ENCODE measurements around the gene SPRR2D. TPM values are rescaled to one million over a fixed set of nuclear protein-coding genes. Genes with fewer than 3 reads are reported as not detected.

The SPRR2D gene
- total RNA-seq, 2 donors from 2014 or later, result not detected

- Histone ChIP-seq H3K4me3 (no peak overlapping the region), H3K4me1 (no peaks in the 10 kb centered on the region), H3K27me3 (no peaks in the 10 kb centered on the region), H3K36me3 (replicated peaks in 1 of 2; ENCODE audit: insufficient read depth in 1 of 2, low read depth in 2 of 2) (no peaks in the 10 kb centered on the region), H3K27ac (no peak overlapping the region), H3K9me3 (no peaks in the 10 kb centered on the region)
- intact Hi-C loops (cut with DNase I), result no loop called here
- ATAC-seq (no peak), DNase-seq (no peak)
- no peak for TF ChIP-seq POLR2A (IDR thresholded peaks at IDR 0.05)
- TF ChIP-seq CTCF (IDR thresholded peaks at IDR 0.05), result no peak
- 61 to 68% methylated on average over 2 of the region's 2 CpGs for WGBS, 2 donors
Measured at GRCh38 chr1:153049211-153049610, 8.3 kb upstream of the SPRR2D start.

- H3K27me3 ChIP-seq, result no peaks in the 10 kb centered on the region
- no peak for DNase-seq
- WGBS, 2 donors, result 40 to 48% methylated on average over 1 of the region's 1 CpG
- no peaks in the 10 kb centered on the region for H3K36me3 ChIP-seq (replicated peaks in 1 of 2; ENCODE audit: insufficient read depth in 1 of 2, low read depth in 2 of 2)
- no peak overlapping the region for H3K27ac ChIP-seq
- H3K9me3 ChIP-seq, result no peaks in the 10 kb centered on the region
- intact Hi-C loops (cut with DNase I), result no loop called here
- no peak for ATAC-seq
- no peak for TF ChIP-seq POLR2A (IDR thresholded peaks at IDR 0.05)
- no peak for TF ChIP-seq CTCF (IDR thresholded peaks at IDR 0.05)
- H3K4me3 ChIP-seq, result no peak overlapping the region
- no peaks in the 10 kb centered on the region for H3K4me1 ChIP-seq
Measured at GRCh38 chr1:153035211-153035610, 5.7 kb downstream of the SPRR2D start.

GRCh38 chr1:153032677-153033308, 8.1 kb downstream of the SPRR2D start:
- no peak overlapping the region for H3K4me3 ChIP-seq
- ATAC-seq, result no peak
- DNase-seq, result peak in 2 of 4 donors; percentile 4 to 8
- no peaks in the 10 kb centered on the region for H3K9me3 ChIP-seq
- no peaks in the 10 kb centered on the region for H3K4me1 ChIP-seq
- TF ChIP-seq CTCF (IDR thresholded peaks at IDR 0.05) (no peak), POLR2A (IDR thresholded peaks at IDR 0.05) (no peak)
- no peaks in the 10 kb centered on the region for H3K36me3 ChIP-seq (replicated peaks in 1 of 2; ENCODE audit: insufficient read depth in 1 of 2, low read depth in 2 of 2)
- no peak overlapping the region for H3K27ac ChIP-seq
- H3K27me3 ChIP-seq, result no peaks in the 10 kb centered on the region
- 43 to 45% methylated on average over 3 of the region's 3 CpGs for WGBS, 2 donors
- intact Hi-C loops (cut with DNase I), result no loop called here

GRCh38 chr1:153032073-153032472, 8.8 kb downstream of the SPRR2D start:
- H3K27me3 ChIP-seq, result no peaks in the 10 kb centered on the region
- ATAC-seq, result no peak
- intact Hi-C loops (cut with DNase I), result no loop called here
- TF ChIP-seq CTCF (IDR thresholded peaks at IDR 0.05) (no peak), POLR2A (IDR thresholded peaks at IDR 0.05) (no peak)
- no peak for DNase-seq
- no peaks in the 10 kb centered on the region for H3K9me3 ChIP-seq
- no peak overlapping the region for H3K27ac ChIP-seq
- H3K36me3 ChIP-seq (replicated peaks in 1 of 2; ENCODE audit: insufficient read depth in 1 of 2, low read depth in 2 of 2), result no peaks in the 10 kb centered on the region
- H3K4me1 ChIP-seq, result no peaks in the 10 kb centered on the region
- no peak overlapping the region for H3K4me3 ChIP-seq

GRCh38 chr1:153030895-153031294, 10.0 kb downstream of the SPRR2D start, which contains the start of gene SPRR1B:
Gene SPRR1B, plus strand, starts transcription at chr1:153031203. Its CDS starts 1,143 bp downstream, at chr1:153032346.
- Histone ChIP-seq H3K4me3 (no peak within 1 kb of the TSS), H3K9me3 (no peaks in the 10 kb centered on the region), H3K27me3 (no peaks in the 10 kb centered on the region), H3K36me3 (replicated peaks in 1 of 2; ENCODE audit: insufficient read depth in 1 of 2, low read depth in 2 of 2) (no peaks in the 10 kb centered on the region), H3K4me1 (no peaks in the 10 kb centered on the region), H3K27ac (no peak within 1 kb of the TSS)
- intact Hi-C loops (cut with DNase I), result no loop called here
- ATAC-seq (no peak), DNase-seq (no peak)
- TF ChIP-seq CTCF (IDR thresholded peaks at IDR 0.05), result no peak
- no peak for TF ChIP-seq POLR2A (IDR thresholded peaks at IDR 0.05)

Data from body of pancreas (tissue), 4 donors.